B cell (primary cell): ENCODE data around the gene ULK4. TPM values are rescaled to one million over a fixed set of nuclear protein-coding genes. Genes with fewer than 3 reads are reported as not detected.

Experiments used
- ATAC-seq: fragments of 200-7000 bp; cut with Tn5 transposase; one replicate; pipeline ENCODE4 v1.10.0; 2021; ENCODE audit warnings: low read depth, mild to moderate bottlenecking, moderate number of reproducible peaks, moderate library complexity
- CTCF ChIA-PET: fragments of 350-600 bp; sonication (Branson Sonifier 250); formaldehyde crosslinking; loops from one replicate; lab custom pipeline; 2021; ENCODE audit warnings: antibody characterized with exemption, inconsistent platforms; lab: Charles Lee
- POLR2A ChIA-PET: fragments of 350-600 bp; sonication (Branson Sonifier 250); formaldehyde crosslinking; loops from one replicate; lab custom pipeline; 2021; ENCODE audit warnings: antibody characterized with exemption; lab: Charles Lee
- DNase-seq: peaks from one replicate; pipeline ENCODE4 v3.0.0; 2013
- H2AFZ ChIP-seq: 2 replicates; pipeline ENCODE4 v1.6.1; 2012; ENCODE audit warnings: mild to moderate bottlenecking, low read depth, low read length; ENCODE audit not compliant: insufficient read depth, poor library complexity, severe bottlenecking
- H3K27ac ChIP-seq, 2 donors: 1 replicate in 1 of 2; 2 replicates in 1 of 2; pipeline ENCODE4 v1.5.1; 2012 to 2013; ENCODE audit warnings: low read length in 2 of 2, mild to moderate bottlenecking in 2 of 2, moderate library complexity in 1 of 2
- H3K27me3 ChIP-seq, 4 experiments: fragments of 200-600 bp in 1 of 4; sonication (generic) in 1 of 4; replicated peaks in 1 of 4; 1 replicate in 2 of 4; 2 replicates in 2 of 4; pipeline versions ENCODE4 v1.6.1 to v1.7.0; 2013 to 2016; ENCODE audit warnings: low read length in 3 of 4, mild to moderate bottlenecking in 2 of 4, mixed read lengths in 1 of 4, moderate library complexity in 1 of 4; ENCODE audit not compliant: insufficient read depth in 4 of 4, control insufficient read depth in 3 of 4; ENCODE audit errors: control extremely low read depth in 1 of 4
- H3K36me3 ChIP-seq, 2 experiments: replicated peaks in 1 of 2; 1 replicate in 1 of 2; 2 replicates in 1 of 2; pipeline versions ENCODE4 v1.6.1 to v1.7.1; 2013; ENCODE audit warnings: low read length in 1 of 2; ENCODE audit not compliant: insufficient read depth in 2 of 2, control insufficient read depth in 1 of 2; ENCODE audit errors: control extremely low read depth in 1 of 2, extremely low read depth in 1 of 2
- H3K4me1 ChIP-seq, 2 donors: fragments of 200-600 bp in 1 of 2; sonication (generic) in 1 of 2; 1 replicate in 1 of 2; 2 replicates in 1 of 2; pipeline versions ENCODE4 v1.5.1 to v1.6.1; 2013 to 2017; ENCODE audit warnings: low read length in 2 of 2; ENCODE audit not compliant: control insufficient read depth in 2 of 2, insufficient read depth in 2 of 2
- H3K4me2 ChIP-seq: replicated peaks from 2 replicates; pipeline ENCODE3; 2012; ENCODE audit warnings: mild to moderate bottlenecking, low read depth, low read length; ENCODE audit not compliant: poor library complexity, severe bottlenecking
- H3K4me3 ChIP-seq, 5 experiments: fragments of 200-600 bp in 1 of 5; sonication (generic) in 1 of 5; 1 replicate in 3 of 5; 2 replicates in 2 of 5; pipeline versions ENCODE4 v1.5.1 to v1.7.0; 2011 to 2016; ENCODE audit warnings: low read length in 4 of 5, mild to moderate bottlenecking in 4 of 5, low read depth in 2 of 5, control low read depth in 1 of 5, moderate library complexity in 1 of 5; ENCODE audit not compliant: insufficient read depth in 1 of 5; ENCODE audit errors: control extremely low read depth in 1 of 5, extremely low read depth in 1 of 5
- H3K79me2 ChIP-seq: fragments of 200-600 bp; sonication (generic); one replicate; pipeline ENCODE4 v1.6.0; 2016; ENCODE audit warnings: low read length; ENCODE audit not compliant: control insufficient read depth, insufficient read depth
- H3K9ac ChIP-seq: fragments of 200-600 bp; sonication (generic); 2 replicates; pipeline ENCODE4 v1.6.1; 2017; ENCODE audit warnings: mild to moderate bottlenecking, low read length, moderate library complexity
- H3K9me3 ChIP-seq, 3 donors: one replicate each; pipeline versions ENCODE4 v1.6.1 to v1.7.1; 2013; ENCODE audit warnings: low read length in 2 of 3; ENCODE audit not compliant: control insufficient read depth in 2 of 3, insufficient read depth in 1 of 3; ENCODE audit errors: control extremely low read depth in 1 of 3
- H4K20me1 ChIP-seq: 2 replicates; pipeline ENCODE4 v1.6.0; 2012; ENCODE audit warnings: mild to moderate bottlenecking, low read length; ENCODE audit not compliant: insufficient read depth, control insufficient read depth, poor library complexity, severe bottlenecking
- H3K27ac Mint-ChIP-seq: one replicate; pipeline ENCODE4 v1.8.0; 2021; ENCODE audit warnings: mixed read lengths
- H3K27me3 Mint-ChIP-seq: one replicate; pipeline ENCODE4 v1.8.0; 2021; ENCODE audit warnings: mixed read lengths
- H3K4me1 Mint-ChIP-seq: one replicate; pipeline ENCODE4 v1.8.0; 2021; ENCODE audit warnings: mixed read lengths
- H3K4me3 Mint-ChIP-seq: one replicate; pipeline ENCODE4 v1.8.0; 2021; ENCODE audit warnings: mixed read lengths
- H3K9me3 Mint-ChIP-seq: one replicate; pipeline ENCODE4 v1.8.0; 2022; ENCODE audit warnings: mixed read lengths; ENCODE audit not compliant: insufficient read depth
- EZH2 ChIP-seq: IDR thresholded peaks from 2 replicates; pipeline ENCODE4 v1.6.1; 2012; ENCODE audit warnings: borderline replicate concordance, low read depth, mild to moderate bottlenecking, moderate library complexity, low read length; ENCODE audit not compliant: insufficient read depth, poor library complexity, severe bottlenecking
- WGBS: methylation state at CpG from one replicate; pipeline ENCODE4 v1.1.5; 2013; ENCODE audit warnings: missing lambda C conversion rate; ENCODE audit not compliant: insufficient coverage; 5-methylcytosine and 5-hydroxymethylcytosine counted together
- intact Hi-C: fragments of 100-400 bp; cut with micrococcal nuclease; formaldehyde crosslinking; loops from one replicate; pipeline ENCODE4 v1.10.0; 2022
- polyA plus RNA-seq: library from polyadenylated mRNA; depleted of rRNA; stranded (reverse); fragments of >200 nt; gene quantifications from 2 replicates; pipeline ENCODE4 v1.2.3, GENCODE V29; 2012
- total RNA-seq, 2 donors: library from RNA; stranded (reverse); fragments of 120-200 nt in 1 of 2; gene quantifications; 1 replicate in 1 of 2; 2 replicates in 1 of 2; pipeline versions ENCODE4 v1.2.3 to v1.2.4, GENCODE V29; 2013 to 2022
- TF ChIP-seq, protein P1 (sequence below): fragments of 200-600 bp; IDR thresholded peaks from one replicate; pipeline ENCODE4 v1.8.0; 2022; ENCODE audit warnings: antibody characterized with exemption, mild to moderate bottlenecking

ULK4 gene
- total and polyA plus RNA-seq, 2 donors (not counting 1 experiment from before 2014, with no cell fraction given) = 5.2 to 33.7 TPM

DNA sequence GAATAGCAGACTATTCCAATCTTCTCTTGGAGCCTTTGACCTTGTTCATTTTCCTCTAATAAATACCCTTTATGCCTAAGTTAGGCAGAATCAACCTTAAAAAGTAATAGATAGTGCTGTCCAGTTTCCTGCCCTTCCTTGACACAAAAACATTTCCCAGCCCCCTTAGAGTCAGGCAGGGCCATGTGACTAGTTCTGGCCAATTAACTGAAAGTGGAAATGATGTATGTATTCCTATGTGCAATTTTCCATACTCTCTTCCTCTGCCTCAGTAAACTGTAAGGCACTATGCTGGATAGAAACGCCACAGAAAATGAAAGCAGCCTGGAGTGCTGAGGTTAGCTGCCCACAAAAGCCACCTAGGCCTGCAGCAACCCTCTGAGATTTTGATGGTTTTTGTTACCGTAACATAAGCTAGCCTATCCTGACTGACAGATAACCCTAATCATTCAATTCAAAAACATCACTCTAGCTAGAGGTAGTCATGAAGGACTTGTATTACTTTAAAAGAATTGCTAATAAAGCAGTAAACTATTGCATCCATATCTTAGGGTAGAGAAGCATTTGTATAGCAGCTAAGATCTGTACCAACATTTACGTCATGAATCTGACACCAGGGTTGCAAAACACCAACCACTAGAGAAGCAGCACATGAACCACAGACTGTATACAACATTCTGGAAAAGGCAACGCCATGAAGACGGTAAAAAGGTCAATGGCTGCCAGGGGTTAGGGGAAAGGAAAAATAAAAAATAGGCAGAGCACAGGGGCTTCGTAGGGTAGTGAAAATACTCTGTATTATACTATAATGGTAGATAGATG lies 112.9 kb downstream of the ULK4 start:
- H3K27ac Mint-ChIP-seq = no peak overlapping the region
- H4K20me1 ChIP-seq = no peaks in the 10 kb centered on the region
- no peaks in the 10 kb centered on the region for H3K27me3 ChIP-seq
- no peak overlapping the region for H3K9ac ChIP-seq
- no peak overlapping the region for H3K4me2 ChIP-seq
- no peaks in the 10 kb centered on the region for H3K27me3 Mint-ChIP-seq
- WGBS = 33% methylated on average over 1 of the region's 6 CpGs
- H3K4me1 ChIP-seq = no peaks in the 10 kb centered on the region
- no peaks in the 10 kb centered on the region for H3K4me1 Mint-ChIP-seq
- no peak for ATAC-seq
- DNase-seq = no peak
- TF ChIP-seq EZH2 = no peak
- TF ChIP-seq, protein P1, sequence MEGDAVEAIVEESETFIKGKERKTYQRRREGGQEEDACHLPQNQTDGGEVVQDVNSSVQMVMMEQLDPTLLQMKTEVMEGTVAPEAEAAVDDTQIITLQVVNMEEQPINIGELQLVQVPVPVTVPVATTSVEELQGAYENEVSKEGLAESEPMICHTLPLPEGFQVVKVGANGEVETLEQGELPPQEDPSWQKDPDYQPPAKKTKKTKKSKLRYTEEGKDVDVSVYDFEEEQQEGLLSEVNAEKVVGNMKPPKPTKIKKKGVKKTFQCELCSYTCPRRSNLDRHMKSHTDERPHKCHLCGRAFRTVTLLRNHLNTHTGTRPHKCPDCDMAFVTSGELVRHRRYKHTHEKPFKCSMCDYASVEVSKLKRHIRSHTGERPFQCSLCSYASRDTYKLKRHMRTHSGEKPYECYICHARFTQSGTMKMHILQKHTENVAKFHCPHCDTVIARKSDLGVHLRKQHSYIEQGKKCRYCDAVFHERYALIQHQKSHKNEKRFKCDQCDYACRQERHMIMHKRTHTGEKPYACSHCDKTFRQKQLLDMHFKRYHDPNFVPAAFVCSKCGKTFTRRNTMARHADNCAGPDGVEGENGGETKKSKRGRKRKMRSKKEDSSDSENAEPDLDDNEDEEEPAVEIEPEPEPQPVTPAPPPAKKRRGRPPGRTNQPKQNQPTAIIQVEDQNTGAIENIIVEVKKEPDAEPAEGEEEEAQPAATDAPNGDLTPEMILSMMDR = no peak
- no peaks in the 10 kb centered on the region for H3K36me3 ChIP-seq
- no peak overlapping the region for H3K4me3 Mint-ChIP-seq
- H3K79me2 ChIP-seq = no peaks in the 10 kb centered on the region
- no peaks in the 10 kb centered on the region for H3K9me3 ChIP-seq
- no peak overlapping the region for H3K27ac ChIP-seq
- CTCF ChIA-PET = no interaction called here
- intact Hi-C loops = no loop called here
- no peaks in the 10 kb centered on the region for H3K9me3 Mint-ChIP-seq
- H2AFZ ChIP-seq = no peak overlapping the region
- no peak overlapping the region for H3K4me3 ChIP-seq
- POLR2A ChIA-PET = no interaction called here

DNA sequence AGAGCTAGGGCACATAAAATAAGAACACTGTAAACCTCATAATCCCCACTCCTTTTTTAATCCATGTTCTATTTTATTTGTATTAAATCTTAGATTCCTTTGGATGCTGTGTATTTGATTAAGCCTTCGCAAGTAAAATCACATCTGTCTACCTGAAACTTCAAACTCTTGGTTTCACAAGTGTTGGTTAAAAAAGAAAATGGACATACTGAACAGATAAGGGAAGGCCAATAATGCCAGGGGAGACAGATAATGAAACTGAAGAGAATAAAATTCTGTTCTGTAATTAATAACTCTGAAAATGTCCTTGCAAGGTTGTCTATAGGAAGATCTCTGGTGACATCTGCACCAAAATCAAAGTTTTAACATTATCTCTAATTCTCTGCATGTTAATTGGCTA lies 114.2 kb downstream of the ULK4 start:
- no CpG with 5 or more reads among the region's 1 CpG for WGBS
- Mint-ChIP-seq H3K4me3 (no peak overlapping the region), H3K27me3 (no peaks in the 10 kb centered on the region), H3K27ac (no peak overlapping the region), H3K9me3 (no peaks in the 10 kb centered on the region), H3K4me1 (no peaks in the 10 kb centered on the region)
- ATAC-seq (no peak), DNase-seq (no peak)
- intact Hi-C loops = no loop called here
- Histone ChIP-seq H3K9ac (no peak overlapping the region), H3K4me2 (no peak overlapping the region), H3K4me3 (no peak overlapping the region), H3K27ac (no peak overlapping the region), H3K4me1 (no peaks in the 10 kb centered on the region), H3K79me2 (no peaks in the 10 kb centered on the region), H3K27me3 (no peaks in the 10 kb centered on the region), H3K36me3 (no peaks in the 10 kb centered on the region), H2AFZ (no peak overlapping the region), H3K9me3 (no peaks in the 10 kb centered on the region), H4K20me1 (no peaks in the 10 kb centered on the region)
- TF ChIP-seq, protein P1 = no peak
- TF ChIP-seq EZH2 = no peak
- POLR2A ChIA-PET = no interaction called here
- CTCF ChIA-PET = no interaction called here
